Fibroblast of upper back skin (primary cell): ENCODE data around the gene OR11H12.
"Not testable (repeated sequence)": the region's sequence is repeated elsewhere in the genome, so short reads cannot be mapped to it uniquely, and the experiment has no call there.

ENCODE experiments used
- DNase-seq: peaks from one replicate; pipeline ENCODE4 v3.0.0-alpha.2; 2013

Gene OR11H12

DNA sequence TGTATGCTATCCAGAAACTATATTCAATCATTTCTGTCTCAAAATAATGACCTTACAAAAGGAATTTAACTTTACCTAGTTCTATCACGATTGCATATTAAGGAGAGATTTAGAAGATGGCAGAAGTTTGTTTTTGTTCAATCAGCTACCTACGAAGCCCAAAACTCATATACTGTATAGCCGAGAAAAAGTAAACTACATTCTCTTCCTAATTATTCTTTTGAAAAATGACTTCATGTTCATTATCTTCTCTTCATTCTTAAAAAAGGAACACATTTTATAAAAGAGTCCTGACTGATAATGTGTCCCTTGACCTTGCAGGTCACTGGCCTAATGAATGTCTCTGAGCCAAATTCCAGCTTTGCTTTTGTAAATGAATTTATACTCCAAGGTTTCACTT lies at the start of gene OR11H12:
Gene OR11H12, plus strand, starts transcription at position 301 of the 400 bp plus-strand sequence. Its CDS starts 0 bp downstream, at position 301.
- DNase-seq: not testable (repeated sequence)

DNA sequence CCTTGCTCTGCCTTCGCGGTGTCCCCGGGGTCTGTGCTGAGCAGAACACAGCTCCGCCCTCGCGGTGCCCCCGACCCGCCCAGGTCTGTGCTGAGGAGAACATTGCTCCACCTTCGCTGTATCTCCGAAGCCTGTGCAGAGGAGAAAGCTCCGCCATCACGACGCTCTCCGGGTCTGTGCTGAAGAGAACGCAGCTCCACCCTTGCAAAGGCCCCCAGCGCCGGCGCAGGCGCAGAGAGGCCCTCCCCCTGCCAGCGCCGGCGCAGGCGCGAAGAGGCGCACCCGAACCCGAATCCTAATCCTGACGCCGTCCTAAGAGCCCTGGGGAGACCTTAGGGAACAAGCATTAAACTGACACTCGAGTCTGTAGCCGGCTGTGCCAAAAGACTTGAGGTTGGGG lies 18.0 kb upstream of the OR11H12 start:
- DNase-seq: not testable (repeated sequence)

DNA sequence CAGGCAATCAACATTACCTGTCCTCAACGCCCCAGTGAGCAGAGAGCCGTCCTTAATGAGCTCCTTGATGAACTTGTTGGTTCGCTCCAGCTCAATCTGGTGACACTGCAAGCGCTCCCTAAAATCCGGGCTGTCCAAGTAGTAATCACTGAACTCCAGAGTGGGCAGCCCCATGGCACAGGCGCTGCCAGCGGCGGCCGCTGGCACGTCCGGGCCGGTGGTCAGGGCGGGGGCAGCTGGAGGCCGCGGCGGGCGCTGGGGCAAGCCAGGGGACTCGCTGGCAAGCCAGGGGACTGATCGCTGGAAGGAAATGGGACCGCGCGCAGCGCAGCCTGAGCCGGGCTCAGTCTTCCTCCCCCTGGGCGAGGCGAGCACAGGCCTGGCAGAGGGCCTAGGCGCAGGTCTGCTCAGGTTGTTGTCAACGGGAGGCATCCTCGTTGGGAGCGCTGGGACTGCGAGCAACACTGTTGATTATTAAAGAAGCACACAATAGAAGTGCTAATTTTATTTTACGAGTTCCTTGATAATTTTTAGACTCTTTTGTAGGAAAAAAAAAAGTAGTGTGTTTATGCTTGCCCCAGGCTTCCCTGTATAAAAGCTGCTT lies 25.8 kb downstream of the OR11H12 start:
- DNase-seq: not testable (repeated sequence)

DNA sequence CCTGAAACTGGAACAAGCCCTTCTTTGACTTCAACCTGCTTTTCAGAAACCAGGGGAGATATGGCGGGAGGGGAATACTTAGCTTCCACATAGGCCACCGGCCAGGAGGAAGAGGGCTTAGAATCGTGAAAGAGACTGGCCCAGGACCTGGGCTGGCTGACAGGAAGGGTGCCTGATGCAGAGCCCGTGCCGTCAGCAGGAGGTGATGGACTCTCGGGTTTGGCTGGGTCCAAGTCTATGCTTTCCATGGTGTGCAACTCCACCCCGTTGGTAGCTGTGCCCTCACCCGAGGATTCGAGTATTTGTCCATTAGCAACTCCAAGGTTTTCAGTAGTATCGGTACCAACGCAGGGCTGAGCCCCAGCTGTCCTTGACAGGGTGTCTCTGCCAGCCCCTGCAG lies 35.1 kb downstream of the OR11H12 start:
- DNase-seq: not testable (repeated sequence)

DNA sequence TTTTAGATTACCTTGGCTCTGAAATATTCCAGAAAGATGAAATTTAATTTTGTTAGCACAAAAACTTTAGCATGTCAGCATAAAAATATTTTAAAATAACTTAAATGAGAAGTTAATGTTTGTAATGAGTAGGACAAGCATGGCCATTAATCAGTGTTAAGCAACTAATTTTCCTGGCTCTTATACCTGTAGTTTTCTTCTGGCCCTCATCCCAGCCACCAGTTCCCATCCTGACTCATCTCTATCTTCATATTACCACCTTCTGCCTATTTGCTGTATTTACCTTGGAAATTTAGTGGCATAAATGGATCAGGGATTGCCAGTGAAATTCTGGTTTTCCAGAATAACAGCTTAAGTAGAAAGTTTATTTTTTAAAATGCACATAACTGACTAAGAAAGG lies 37.1 kb downstream of the OR11H12 start:
- DNase-seq: not testable (repeated sequence)

DNA sequence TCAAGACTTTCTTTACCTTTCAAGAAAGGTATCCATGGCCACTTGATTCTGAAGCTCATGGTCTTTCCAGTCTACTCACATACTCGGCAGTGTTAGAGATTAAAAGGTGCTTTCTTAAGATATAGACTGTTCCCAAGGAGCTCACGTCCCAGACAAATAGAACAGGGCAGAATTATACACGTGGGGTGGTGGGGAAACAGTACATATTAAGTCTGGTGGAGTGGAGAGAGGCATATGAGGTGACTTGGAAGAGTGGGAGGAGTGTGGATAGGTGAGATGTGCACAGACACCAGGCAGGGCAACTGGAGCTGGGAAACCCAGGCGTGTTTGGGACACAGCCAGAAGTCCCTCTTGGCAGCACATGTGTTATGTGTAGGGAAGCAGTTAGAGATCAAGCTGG lies 37.9 kb downstream of the OR11H12 start:
- DNase-seq: not testable (repeated sequence)

DNA sequence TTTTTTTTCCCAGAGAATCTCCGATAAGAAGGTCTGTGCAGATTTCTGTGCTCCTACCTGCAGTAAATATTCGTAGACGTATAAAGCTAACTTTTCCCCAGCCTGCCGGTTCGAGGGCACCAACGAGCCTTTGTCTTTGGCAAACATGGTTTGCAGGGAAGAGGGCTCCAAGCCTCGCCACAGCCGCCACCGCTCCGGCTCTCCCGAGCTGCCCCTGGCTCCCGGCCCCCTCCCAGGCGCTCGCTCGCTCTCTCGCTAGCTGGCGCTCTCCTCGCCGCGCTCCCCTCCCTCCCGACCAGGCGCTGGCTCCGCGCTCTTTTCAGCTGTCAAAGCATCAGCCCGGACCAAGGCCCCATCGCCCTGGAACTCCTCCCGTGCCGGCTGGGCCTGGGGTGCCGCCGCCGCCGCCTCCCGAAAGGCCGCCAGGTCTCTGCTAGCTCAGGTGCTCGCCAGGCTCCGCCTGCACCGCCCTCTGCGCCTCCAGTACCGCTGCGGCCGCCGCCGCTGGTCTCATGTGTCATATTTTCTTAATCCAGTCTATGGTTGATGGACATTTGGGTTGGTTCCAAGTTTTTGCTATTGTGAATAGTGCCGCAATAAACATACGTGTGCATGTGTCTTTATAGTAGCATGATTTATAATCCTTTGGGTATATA lies 45.3 kb downstream of the OR11H12 start:
- DNase-seq: not testable (repeated sequence)
